Measurements from ENCODE around the gene KIAA1549.

- TF ChIP-seq, protein P1, sequence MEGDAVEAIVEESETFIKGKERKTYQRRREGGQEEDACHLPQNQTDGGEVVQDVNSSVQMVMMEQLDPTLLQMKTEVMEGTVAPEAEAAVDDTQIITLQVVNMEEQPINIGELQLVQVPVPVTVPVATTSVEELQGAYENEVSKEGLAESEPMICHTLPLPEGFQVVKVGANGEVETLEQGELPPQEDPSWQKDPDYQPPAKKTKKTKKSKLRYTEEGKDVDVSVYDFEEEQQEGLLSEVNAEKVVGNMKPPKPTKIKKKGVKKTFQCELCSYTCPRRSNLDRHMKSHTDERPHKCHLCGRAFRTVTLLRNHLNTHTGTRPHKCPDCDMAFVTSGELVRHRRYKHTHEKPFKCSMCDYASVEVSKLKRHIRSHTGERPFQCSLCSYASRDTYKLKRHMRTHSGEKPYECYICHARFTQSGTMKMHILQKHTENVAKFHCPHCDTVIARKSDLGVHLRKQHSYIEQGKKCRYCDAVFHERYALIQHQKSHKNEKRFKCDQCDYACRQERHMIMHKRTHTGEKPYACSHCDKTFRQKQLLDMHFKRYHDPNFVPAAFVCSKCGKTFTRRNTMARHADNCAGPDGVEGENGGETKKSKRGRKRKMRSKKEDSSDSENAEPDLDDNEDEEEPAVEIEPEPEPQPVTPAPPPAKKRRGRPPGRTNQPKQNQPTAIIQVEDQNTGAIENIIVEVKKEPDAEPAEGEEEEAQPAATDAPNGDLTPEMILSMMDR (IDR thresholded peaks at IDR 0.05): no peak
- TF ChIP-seq POLR2AphosphoS5 (IDR thresholded peaks at IDR 0.05): no peak
- TF ChIP-seq POLR2A (IDR thresholded peaks at IDR 0.05): no peak
Observed at GRCh38 chr7:138916275-138916674, 64.9 kb downstream of the KIAA1549 start.

Measured in gastroesophageal sphincter (tissue), 3 donors.